GM21423 (cell line): ENCODE measurements around the gene PRKAB2.
"Not testable (repeated sequence)": the region's sequence is repeated elsewhere in the genome, so short reads cannot be mapped to it uniquely, and the experiment has no call there.

ENCODE experiments used
- ATAC-seq: cut with Tn5 transposase; IDR thresholded peaks from one replicate; pipeline ENCODE4 v1.9.1; 2021; ENCODE audit warnings: mild to moderate bottlenecking, moderate library complexity; ENCODE audit not compliant: unreplicated experiment

The PRKAB2 gene

GRCh38 chr1:147177611-147178380 lies 5.5 kb upstream of the PRKAB2 start:
- ATAC-seq, result no peak

DNA sequence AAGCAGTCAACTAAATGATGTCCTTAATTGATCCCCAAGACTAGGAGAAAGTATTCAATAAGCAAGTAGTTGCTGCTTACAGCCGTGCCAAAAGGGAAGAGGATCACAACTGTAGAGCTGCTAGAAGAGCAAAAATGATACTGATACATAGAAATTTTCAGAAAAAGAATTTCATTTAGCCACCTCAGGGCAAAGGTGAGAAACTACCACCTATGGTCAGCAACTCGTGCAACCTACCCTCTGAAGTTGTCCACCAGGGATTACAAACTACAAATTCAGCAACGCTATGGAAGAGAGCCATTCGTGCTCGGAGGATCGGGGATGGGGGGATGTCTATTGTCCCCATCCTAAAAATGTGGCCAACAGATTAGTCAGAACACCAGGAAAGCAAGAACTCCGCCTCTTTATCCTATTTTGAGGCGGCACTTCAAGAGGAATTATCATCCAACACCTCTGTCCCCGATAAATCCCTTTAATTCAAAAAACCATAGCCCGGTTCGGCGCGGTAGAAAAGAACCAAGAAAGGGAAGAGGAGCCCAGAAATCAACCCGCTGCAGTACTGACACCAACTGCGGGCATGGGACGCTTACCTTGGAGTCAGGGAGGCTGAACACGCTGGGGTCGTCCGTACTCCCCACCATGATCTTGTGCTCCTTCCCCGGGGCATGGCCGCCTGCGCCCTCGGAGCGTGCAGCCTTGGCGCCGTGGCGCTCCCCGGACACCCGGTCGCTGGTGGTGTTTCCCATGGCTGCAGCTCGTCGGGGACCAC lies 687 bp downstream of the PRKAB2 start:
- ATAC-seq, result peak; percentile 20

DNA sequence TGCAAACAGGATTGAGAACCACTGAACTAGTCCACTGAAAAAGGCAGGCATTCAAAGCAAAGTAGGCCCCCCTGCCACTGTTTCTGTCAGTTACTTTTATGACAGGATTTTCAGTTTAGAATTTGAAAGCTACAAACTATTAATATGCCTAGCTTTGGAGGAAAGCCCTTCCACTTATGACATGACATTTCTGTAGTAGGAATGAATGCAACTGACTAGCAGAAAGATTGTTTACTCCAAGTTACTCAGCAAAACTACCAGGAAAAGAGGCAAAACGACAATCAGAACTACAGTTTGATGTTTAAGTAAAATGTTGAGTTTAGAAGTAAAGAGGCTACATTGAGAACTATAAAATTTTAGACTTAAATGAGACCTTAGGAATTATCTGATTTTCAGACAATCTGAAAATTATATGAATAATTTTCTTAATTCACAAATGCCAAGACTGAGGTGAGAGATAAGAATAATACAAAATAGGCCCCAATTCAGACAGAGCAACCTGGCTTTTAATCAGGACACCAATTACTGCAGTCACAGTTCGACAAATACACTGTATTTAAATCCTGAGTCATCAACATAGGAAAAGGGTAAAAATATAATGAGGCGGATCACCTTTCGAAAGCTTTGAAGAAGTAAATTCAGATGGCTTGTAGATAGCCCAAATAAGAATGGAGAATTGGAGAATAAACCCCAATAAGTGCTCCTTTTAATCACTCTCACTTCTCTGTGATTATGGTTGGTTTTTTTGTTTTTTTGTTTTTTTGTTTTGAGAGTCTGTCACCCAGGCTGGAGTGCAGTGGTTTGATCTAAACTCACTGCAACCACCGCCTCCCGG lies 2.2 kb downstream of the PRKAB2 start:
- ATAC-seq, result no peak

GRCh38 chr1:147169171-147169570 lies 3.1 kb downstream of the PRKAB2 start:
- no peak for ATAC-seq

DNA sequence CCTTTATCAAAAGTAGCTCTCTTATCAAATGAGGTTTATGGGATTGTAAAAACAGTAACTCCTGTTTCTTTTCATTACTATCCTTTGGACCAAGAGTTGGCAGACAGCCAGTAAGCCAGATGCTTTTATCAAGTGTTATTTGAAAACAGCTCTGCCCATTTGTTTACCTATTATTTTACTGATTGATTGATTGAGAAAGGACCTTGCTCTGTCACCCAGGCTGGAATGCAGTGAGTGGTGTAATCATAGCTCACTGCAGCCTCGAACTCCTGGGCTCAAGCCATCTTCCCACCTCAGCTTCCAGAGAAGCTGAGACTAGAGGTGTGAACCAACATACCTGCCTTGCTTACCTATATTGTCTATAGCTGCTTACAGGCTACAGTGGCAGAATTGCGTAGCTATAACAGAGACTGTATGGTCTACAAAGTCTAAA lies 3.6 kb downstream of the PRKAB2 start:
- no peak for ATAC-seq

DNA sequence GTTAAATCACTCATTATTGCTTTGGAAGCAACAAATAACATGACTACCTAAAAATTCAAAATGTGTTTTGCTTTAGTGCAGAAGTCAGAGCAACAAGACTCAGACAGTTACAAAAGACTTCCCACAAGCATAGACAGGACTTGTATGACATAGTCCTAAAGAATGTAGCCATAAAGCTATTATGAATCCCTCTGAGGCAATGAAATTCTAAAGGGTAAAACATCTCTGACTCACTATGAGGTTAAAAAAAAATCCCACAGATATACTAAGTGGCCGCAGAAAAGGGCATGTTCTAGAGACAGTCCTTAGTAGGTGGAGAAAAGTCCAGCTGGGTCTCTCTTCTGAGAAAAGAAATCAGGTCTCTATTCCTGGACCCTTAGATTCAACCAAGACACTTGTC lies 4.9 kb downstream of the PRKAB2 start:
- no peak for ATAC-seq

DNA sequence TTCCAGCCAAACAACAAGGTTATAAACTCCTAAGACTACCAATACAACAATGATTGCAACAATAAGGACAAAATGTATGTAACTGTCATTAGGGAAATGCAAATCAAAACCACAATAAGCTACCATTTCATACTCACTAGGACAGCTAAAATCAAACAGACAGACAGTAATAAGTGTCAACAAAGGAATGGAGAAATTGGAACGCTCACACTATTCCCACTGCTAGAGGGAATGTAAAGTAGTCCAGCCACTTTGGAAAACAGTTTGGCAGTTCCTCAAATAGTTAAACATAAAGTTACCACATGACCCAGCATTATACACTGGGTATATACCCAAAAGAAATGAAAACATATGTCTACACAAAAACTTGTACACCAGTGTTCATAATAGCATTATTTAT lies 9.3 kb downstream of the PRKAB2 start:
- no peak for ATAC-seq

- no peak for ATAC-seq
Observed at GRCh38 chr1:147162093-147162492, 10.2 kb downstream of the PRKAB2 start.

GRCh38 chr1:147157116-147157515 lies 15.2 kb downstream of the PRKAB2 start:
- not testable (repeated sequence) for ATAC-seq

- no peak for ATAC-seq
Observed at GRCh38 chr1:147156642-147157041, 15.6 kb downstream of the PRKAB2 start.

- no peak for ATAC-seq
Observed at GRCh38 chr1:147152772-147153171, 19.5 kb downstream of the PRKAB2 start.

DNA sequence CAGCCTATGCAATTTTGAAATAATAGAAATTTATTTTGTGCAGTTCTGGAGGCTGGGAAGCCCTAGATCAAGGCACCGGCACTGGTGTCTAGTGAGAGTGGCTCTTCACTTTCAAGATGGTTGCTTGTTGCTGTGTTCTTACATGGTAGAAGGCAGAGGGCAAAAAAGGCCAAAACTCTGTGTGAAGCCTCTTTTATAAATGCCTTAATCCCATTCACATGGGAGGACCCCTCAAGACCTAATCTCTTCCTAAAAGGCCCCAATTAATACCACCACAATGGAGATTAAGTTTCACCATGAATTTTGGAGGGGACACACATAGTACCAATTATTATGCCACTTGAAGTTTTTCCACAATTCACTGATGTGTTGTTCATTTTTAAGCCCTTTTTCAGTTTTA lies 21.0 kb downstream of the PRKAB2 start:
- no peak for ATAC-seq

- ATAC-seq, result no peak
Observed at GRCh38 chr1:147142886-147143285, 29.4 kb downstream of the PRKAB2 start.

DNA sequence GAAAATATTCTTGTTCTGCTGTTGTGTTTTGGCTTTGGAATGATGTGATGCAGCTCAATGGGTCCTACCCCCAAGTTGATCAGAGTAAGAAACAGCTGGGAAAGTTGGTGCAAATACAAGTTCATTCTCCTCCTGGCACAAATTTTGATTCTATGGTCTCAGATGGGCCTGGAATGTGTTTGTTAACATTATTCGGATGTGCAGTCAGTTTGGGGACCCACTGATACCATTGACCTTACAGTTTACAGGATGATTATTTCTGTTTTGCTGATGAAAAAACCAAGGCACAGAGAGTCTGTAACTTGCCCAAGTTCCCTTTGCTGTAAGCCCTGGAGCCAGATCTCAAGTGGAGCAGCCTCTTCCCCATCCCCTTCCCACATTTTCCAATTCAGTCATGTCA lies 41.5 kb downstream of the PRKAB2 start:
- not testable (repeated sequence) for ATAC-seq

GRCh38 chr1:147129116-147129873 lies 43.0 kb downstream of the PRKAB2 start:
- ATAC-seq, result no peak

DNA sequence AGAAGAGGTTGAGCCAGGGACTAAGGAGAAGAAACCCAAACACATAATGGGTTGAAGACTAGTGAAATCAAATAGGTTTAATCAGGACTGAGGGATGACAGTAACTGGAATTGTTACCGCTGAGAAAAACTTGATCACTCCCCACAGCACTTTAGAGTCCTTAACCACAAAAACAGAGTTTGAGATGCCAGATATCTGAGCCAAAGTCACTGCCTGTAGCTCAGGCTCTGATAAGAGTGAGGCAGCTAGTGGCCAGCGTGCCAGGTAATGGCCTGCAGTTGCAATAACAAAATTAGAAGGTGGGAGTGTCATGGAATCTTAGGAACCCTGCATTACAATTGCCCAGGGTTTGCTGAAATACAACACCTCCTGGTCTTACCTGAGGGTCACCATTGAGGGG lies 48.0 kb downstream of the PRKAB2 start:
- no peak for ATAC-seq

DNA sequence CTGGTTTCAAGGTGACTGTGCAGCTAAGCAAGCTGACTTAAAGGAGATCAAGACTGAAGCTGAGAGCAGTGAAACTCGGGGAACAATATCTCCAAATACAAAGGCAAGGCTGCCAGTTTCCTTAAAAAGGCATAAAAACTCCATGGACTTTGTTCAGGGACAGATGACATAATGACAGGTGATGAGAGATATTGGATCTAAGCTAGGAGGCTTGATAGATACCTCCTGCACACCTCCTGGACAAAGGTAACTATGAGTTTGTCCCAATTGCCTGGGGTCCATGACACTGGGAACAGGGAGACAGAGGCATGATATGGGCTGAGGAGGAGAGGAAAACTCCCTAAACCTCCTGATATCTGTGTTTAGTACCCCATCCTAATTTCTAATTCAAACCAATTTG lies 55.2 kb downstream of the PRKAB2 start:
- ATAC-seq, result no peak

DNA sequence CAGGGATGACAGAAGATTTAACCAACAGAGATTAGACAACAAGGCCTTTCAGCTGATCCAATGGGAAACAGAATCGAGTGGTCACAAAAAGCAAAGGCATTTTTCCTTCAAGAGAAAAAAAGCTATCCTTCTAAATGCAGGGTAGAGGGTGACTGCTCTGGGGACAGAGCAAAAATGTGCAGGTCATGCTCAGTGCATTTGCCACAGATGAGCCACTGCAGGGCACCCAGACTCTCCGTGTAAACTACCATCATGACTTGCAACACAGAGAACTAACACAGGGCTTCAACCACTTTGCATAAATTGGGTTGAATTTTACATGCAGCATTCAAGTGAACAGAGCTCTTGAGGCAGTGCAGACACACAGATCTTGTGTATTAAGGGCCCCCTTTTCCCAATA lies 56.8 kb downstream of the PRKAB2 start:
- no peak for ATAC-seq

- ATAC-seq, result not testable (repeated sequence)
Observed at GRCh38 chr1:147115079-147115478, 57.2 kb downstream of the PRKAB2 start.

DNA sequence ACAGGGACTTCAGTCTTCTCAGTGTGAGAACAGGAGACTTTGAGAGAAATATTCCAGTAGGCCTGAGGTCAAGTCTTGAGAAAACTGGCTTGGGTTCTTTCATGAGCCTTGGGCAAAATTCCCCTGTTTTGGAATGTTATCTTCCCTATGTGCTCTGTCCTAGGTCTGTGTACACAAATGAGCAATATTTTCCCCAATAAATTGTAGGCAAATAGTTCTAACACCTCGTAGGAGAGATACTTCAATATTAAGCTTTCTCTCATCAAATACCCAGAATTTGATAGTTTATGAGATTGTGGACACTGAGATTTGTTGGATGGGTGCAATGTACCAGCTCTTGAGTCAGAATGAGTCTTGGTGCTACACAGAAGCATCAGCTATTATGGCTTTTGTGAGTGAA lies 57.9 kb downstream of the PRKAB2 start:
- not testable (repeated sequence) for ATAC-seq
